ENCODE measurements around the gene ZFC3H1. TPM values are rescaled to one million over a fixed set of nuclear protein-coding genes. Genes with fewer than 3 reads are reported as not detected.

The ZFC3H1 gene
- total and polyA plus RNA-seq, 9 of the 15 experiments (the other 6 are each of a cell fraction or from before 2014, with no cell fraction given): 14.8 to 80.5 (median 22.1) TPM

- TF ChIP-seq BRF1 (IDR thresholded peaks at IDR 0.05; ENCODE audit: borderline replicate concordance, extremely low read depth, insufficient read length) (no peak), PTBP1 (IDR thresholded peaks at IDR 0.05; ENCODE audit: low read depth, low read length) (no peak), HMGXB4 (CRISPR knock-in tag; IDR thresholded peaks at IDR 0.05) (0 out of 2 replicates have a peak, but pooled peaks have one; percentile 12), CTBP1 (IDR thresholded peaks at IDR 0.05; ENCODE audit: borderline replicate concordance) (0 out of 2 replicates have a peak, but pooled peaks have one; percentile 14), FOS (IDR thresholded peaks at IDR 0.05; ENCODE audit: extremely low read depth, insufficient read length) (no peak), OTX1 (CRISPR knock-in tag; IDR thresholded peaks at IDR 0.05) (no peak), CBFA2T2 (conservative IDR thresholded peaks at IDR 0.05) (no peak), CEBPB (tag; IDR thresholded peaks at IDR 0.05) (no peak), CBX8 (IDR thresholded peaks at IDR 0.05; ENCODE audit: borderline replicate concordance, extremely low read depth, low read depth, low read length, poor library complexity, severe bottlenecking) (no peak), CREB5 (CRISPR knock-in tag; IDR thresholded peaks at IDR 0.05) (no peak), THRB (CRISPR knock-in tag; conservative IDR thresholded peaks at IDR 0.05) (no peak), TGIF2 (CRISPR knock-in tag; IDR thresholded peaks at IDR 0.05) (no peak), HDAC6 (IDR thresholded peaks at IDR 0.05; ENCODE audit: low read depth, low read length) (no peak), MAZ (CRISPR knock-in tag; conservative IDR thresholded peaks at IDR 0.05 in 1 of 2, IDR thresholded peaks at IDR 0.05 in 1 of 2) (no peak; a peak in 1 of 4 replicates)
- TF ChIP-seq, protein P1, sequence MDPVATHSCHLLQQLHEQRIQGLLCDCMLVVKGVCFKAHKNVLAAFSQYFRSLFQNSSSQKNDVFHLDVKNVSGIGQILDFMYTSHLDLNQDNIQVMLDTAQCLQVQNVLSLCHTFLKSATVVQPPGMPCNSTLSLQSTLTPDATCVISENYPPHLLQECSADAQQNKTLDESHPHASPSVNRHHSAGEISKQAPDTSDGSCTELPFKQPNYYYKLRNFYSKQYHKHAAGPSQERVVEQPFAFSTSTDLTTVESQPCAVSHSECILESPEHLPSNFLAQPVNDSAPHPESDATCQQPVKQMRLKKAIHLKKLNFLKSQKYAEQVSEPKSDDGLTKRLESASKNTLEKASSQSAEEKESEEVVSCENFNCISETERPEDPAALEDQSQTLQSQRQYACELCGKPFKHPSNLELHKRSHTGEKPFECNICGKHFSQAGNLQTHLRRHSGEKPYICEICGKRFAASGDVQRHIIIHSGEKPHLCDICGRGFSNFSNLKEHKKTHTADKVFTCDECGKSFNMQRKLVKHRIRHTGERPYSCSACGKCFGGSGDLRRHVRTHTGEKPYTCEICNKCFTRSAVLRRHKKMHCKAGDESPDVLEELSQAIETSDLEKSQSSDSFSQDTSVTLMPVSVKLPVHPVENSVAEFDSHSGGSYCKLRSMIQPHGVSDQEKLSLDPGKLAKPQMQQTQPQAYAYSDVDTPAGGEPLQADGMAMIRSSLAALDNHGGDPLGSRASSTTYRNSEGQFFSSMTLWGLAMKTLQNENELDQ (CRISPR knock-in tag; IDR thresholded peaks at IDR 0.05; ENCODE audit: borderline replicate concordance): no peak
- TF ChIP-seq, protein P2, sequence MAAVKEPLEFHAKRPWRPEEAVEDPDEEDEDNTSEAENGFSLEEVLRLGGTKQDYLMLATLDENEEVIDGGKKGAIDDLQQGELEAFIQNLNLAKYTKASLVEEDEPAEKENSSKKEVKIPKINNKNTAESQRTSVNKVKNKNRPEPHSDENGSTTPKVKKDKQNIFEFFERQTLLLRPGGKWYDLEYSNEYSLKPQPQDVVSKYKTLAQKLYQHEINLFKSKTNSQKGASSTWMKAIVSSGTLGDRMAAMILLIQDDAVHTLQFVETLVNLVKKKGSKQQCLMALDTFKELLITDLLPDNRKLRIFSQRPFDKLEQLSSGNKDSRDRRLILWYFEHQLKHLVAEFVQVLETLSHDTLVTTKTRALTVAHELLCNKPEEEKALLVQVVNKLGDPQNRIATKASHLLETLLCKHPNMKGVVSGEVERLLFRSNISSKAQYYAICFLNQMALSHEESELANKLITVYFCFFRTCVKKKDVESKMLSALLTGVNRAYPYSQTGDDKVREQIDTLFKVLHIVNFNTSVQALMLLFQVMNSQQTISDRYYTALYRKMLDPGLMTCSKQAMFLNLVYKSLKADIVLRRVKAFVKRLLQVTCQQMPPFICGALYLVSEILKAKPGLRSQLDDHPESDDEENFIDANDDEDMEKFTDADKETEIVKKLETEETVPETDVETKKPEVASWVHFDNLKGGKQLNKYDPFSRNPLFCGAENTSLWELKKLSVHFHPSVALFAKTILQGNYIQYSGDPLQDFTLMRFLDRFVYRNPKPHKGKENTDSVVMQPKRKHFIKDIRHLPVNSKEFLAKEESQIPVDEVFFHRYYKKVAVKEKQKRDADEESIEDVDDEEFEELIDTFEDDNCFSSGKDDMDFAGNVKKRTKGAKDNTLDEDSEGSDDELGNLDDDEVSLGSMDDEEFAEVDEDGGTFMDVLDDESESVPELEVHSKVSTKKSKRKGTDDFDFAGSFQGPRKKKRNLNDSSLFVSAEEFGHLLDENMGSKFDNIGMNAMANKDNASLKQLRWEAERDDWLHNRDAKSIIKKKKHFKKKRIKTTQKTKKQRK (IDR thresholded peaks at IDR 0.05; ENCODE audit: borderline replicate concordance, low read depth, low read length): no peak
Measured at GRCh38 chr12:71664411-71665089, 902 bp upstream of the ZFC3H1 start (continued).

Data from K562 (cell line).